Spinal cord (tissue), 10 donors: ENCODE results near the gene EIF2A. TPM values are rescaled to one million over a fixed set of nuclear protein-coding genes. Genes with fewer than 3 reads are reported as not detected.
A peak's percentile ranks its signal among the peaks of the same experiment; 100 is the strongest.
"Not testable (repeated sequence)": the region's sequence is repeated elsewhere in the genome, so short reads cannot be mapped to it uniquely, and the experiment has no call there.

ENCODE experiments used
- DNase-seq, 6 donors: peaks; one replicate each; pipeline versions ENCODE4 v3.0.0 to v3.0.0-alpha.2; 2013 to 2015; ENCODE audit warnings: low spot score in 6 of 6, low read depth in 4 of 6
- H3K27ac ChIP-seq: one replicate; pipeline ENCODE4 v1.5.1; 2013; ENCODE audit warnings: low read depth, low read length, control low read depth
- H3K27me3 ChIP-seq: one replicate; pipeline ENCODE4 v1.6.1; 2013; ENCODE audit warnings: low read length; ENCODE audit not compliant: control insufficient read depth, insufficient read depth
- H3K36me3 ChIP-seq: one replicate; pipeline ENCODE4 v1.6.1; 2013; ENCODE audit warnings: low read length; ENCODE audit not compliant: control insufficient read depth, insufficient read depth
- H3K4me1 ChIP-seq: one replicate; pipeline ENCODE4 v1.6.1; 2013; ENCODE audit warnings: low read length; ENCODE audit not compliant: control insufficient read depth, insufficient read depth
- H3K4me3 ChIP-seq: one replicate; pipeline ENCODE4 v1.5.1; 2013; ENCODE audit warnings: low read depth, low read length, control low read depth
- H3K9me3 ChIP-seq: one replicate; pipeline ENCODE4 v1.6.1; 2013; ENCODE audit warnings: low read length; ENCODE audit not compliant: control insufficient read depth, insufficient read depth
- WGBS: methylation state at CpG from one replicate; pipeline ENCODE4 v1.1.5; 2013; ENCODE audit warnings: missing lambda C conversion rate; ENCODE audit not compliant: insufficient coverage; 5-methylcytosine and 5-hydroxymethylcytosine counted together
- long read RNA-seq, 4 donors: transcript quantifications; one replicate each; lab custom pipeline, GENCODE V29; 2026
- polyA plus RNA-seq, 2 donors: library from polyadenylated mRNA; unstranded; fragments of 120-200 nt; gene quantifications; one replicate each; pipeline ENCODE4 v1.2.1, GENCODE V29; 2013; ENCODE audit not compliant: insufficient read length in 2 of 2
- total RNA-seq, 2 donors: library from RNA; depleted of rRNA in 1 of 2; stranded (reverse); fragments of 120-200 nt in 1 of 2; fragments of >200 nt in 1 of 2; gene quantifications; one replicate each; pipeline versions ENCODE4 v1.2.3 to v1.2.4, GENCODE V29; 2013 to 2014
- donor health status: healthy.

The EIF2A gene
- 100 to 1,000 TPM in 1 of 2 donors, 10 to 100 TPM in 1; 85.0 to 137 TPM for total RNA-seq
- polyA plus RNA-seq: 100 to 1,000 TPM in 1 of 2 donors, 10 to 100 TPM in 1; 93.2 to 101 TPM
- long read RNA-seq, donor 1, transcript EIF2A-203 (14 exons, 2,198 nt): major isoform, 9 of 21 reads
- long read RNA-seq, donor 1, partial matches to known transcripts: 9 of 21 reads
- long read RNA-seq, donor 1, other reads (novel, unspliced or antisense): 0 of 21 reads
- long read RNA-seq, donor 2, partial matches to known transcripts: 0 of 5 reads
- long read RNA-seq, donor 2, other reads (novel, unspliced or antisense): 0 of 5 reads
- long read RNA-seq, donor 3, partial matches to known transcripts: 7 of 11 reads
- long read RNA-seq, donor 3, other reads (novel, unspliced or antisense): 0 of 11 reads
- long read RNA-seq, donor 4, transcript EIF2A-203 (14 exons, 2,198 nt): major isoform, 9 of 64 reads
- long read RNA-seq, donor 4, transcript EIF2A-210 (6 exons, 1,010 nt): minor isoform, 6 of 64 reads
- long read RNA-seq, donor 4, partial matches to known transcripts: 47 of 64 reads
- long read RNA-seq, donor 4, other reads (novel, unspliced or antisense): 0 of 64 reads

GRCh38 chr3:150546226-150547044, at the start of gene EIF2A, which contains the start of gene SERP1:
EIF2A (plus strand) TSS chr3:150546787; CDS start chr3:150546803, 16 bp downstream.
SERP1 (minus strand) TSS chr3:150546496; CDS start chr3:150546135, 361 bp downstream.
- H3K27me3 ChIP-seq: no peaks in the 10 kb centered on the region
- peak; percentile 99 to 100 (median 100) for DNase-seq
- H3K4me1 ChIP-seq: peaks cover 3% of the 10 kb centered on the region
- H3K4me3 ChIP-seq: peak within 1 kb of the TSS; percentile 93
- peak within 1 kb of the TSS; percentile 96 for H3K27ac ChIP-seq
- 0% methylated on average over 80 of the region's 86 CpGs for WGBS
- H3K9me3 ChIP-seq: no peaks in the 10 kb centered on the region
- no peaks in the 10 kb centered on the region for H3K36me3 ChIP-seq

DNA sequence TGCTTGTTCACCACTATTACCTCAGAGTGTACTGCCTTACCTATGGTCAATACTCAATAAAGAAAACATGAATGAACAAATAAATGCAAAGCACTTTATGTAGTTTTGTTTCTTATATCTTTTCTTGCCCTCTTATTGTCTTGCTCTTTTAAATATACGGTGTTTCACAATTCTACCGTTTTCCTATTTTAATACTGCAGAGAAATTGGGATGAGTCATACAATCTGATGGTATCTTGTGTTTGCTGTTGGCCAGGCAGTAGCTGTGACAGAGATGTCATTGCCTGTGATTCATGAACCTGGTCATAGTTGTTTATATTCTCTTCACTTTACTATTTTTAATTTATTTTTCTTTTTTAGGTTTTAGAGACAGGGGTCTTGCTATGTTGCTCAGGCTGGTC, 48.6 kb upstream of the EIF2A start:
- peaks cover 7% of the 10 kb centered on the region for H3K9me3 ChIP-seq
- H3K4me1 ChIP-seq: no peaks in the 10 kb centered on the region
- no peak overlapping the region for H3K4me3 ChIP-seq
- no peak for DNase-seq
- WGBS: no CpG with 5 or more reads among the region's 2 CpGs
- no peak overlapping the region for H3K27ac ChIP-seq
- no peaks in the 10 kb centered on the region for H3K36me3 ChIP-seq
- no peaks in the 10 kb centered on the region for H3K27me3 ChIP-seq

GRCh38 chr3:150500960-150501359, 45.6 kb upstream of the EIF2A start:
- not testable (repeated sequence) for H3K36me3 ChIP-seq, DNase-seq, H3K4me3 ChIP-seq, H3K27ac ChIP-seq, H3K27me3 ChIP-seq, H3K4me1 ChIP-seq, H3K9me3 ChIP-seq
- WGBS: 90% methylated on average over 1 of the region's 1 CpG

DNA sequence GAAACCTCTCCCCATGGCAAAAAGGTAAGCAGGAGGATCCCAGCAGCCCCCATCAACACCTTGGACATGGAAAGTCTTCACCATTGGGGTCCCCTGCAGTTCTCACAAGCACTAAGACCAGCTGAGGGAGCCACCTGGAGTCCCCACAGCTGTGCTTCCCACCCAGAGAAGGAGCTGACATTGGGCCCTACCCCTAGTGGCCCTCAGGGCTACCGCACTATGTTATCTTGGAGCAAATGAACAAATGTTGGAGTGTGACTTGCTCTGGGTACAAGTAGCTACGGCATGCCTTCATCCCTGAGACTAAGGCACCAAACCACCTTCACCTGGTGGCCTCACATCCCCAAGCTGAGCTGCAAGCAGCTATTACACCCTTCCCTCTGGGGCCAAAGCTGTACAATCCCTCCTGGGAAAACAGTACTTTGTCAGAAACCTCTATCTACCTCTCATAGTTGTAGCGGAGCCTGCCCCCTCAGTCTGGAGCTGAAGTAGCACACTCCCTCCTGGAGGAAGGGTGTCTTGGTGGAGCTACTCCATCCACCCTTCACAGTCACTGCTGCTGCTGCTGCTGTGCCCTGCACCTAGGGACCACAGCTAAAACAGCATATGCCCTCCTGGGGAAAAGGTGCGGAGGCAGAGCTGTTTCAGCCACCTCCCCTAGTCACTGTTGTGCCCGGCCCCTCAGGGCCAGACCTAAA, 43.0 kb upstream of the EIF2A start:
- Histone ChIP-seq H3K4me1 (no peaks in the 10 kb centered on the region), H3K36me3 (no peaks in the 10 kb centered on the region), H3K9me3 (peaks cover 7% of the 10 kb centered on the region), H3K27ac (no peak overlapping the region), H3K27me3 (no peaks in the 10 kb centered on the region), H3K4me3 (no peak overlapping the region)
- 85% methylated on average over 4 of the region's 5 CpGs for WGBS
- no peak for DNase-seq

GRCh38 chr3:150504483-150504882, 42.1 kb upstream of the EIF2A start:
- WGBS: 79% methylated on average over 3 of the region's 3 CpGs
- DNase-seq: no peak

GRCh38 chr3:150508401-150508800, 38.2 kb upstream of the EIF2A start:
- Histone ChIP-seq H3K4me1 (no peaks in the 10 kb centered on the region), H3K4me3 (no peak overlapping the region)

More at GRCh38 chr3:150504483-150504882, 42.1 kb upstream of the EIF2A start:
- Histone ChIP-seq H3K9me3 (peaks cover 7% of the 10 kb centered on the region), H3K27ac (no peak overlapping the region), H3K4me3 (no peak overlapping the region), H3K36me3 (no peaks in the 10 kb centered on the region), H3K4me1 (no peaks in the 10 kb centered on the region), H3K27me3 (no peaks in the 10 kb centered on the region)

DNA sequence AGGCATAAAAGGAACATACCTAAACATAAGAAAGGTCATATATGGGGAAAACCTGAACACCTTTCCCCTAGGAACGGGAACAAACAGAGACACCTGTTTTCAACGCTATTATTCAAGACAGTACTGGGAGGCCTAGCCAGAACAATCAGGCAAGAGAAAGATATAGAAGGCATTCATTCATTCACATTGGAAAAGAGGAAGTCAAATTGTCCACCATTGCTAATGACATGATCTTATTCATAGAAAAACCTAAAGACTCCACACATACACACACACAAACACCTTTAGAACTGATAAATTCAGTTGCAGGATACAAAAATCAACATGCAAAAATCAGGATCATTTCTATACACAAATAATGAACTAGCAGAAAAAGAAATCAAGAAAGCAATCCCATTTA, 36.8 kb upstream of the EIF2A start:
- no peaks in the 10 kb centered on the region for H3K4me1 ChIP-seq
- 100% methylated on average over 2 of the region's 2 CpGs for WGBS
- no peak for DNase-seq
- no peak overlapping the region for H3K4me3 ChIP-seq
- H3K27ac ChIP-seq: no peak overlapping the region
- H3K9me3 ChIP-seq: no peaks in the 10 kb centered on the region
- no peaks in the 10 kb centered on the region for H3K27me3 ChIP-seq
- H3K36me3 ChIP-seq: no peaks in the 10 kb centered on the region

More at GRCh38 chr3:150508401-150508800, 38.2 kb upstream of the EIF2A start:
- Histone ChIP-seq H3K27me3 (no peaks in the 10 kb centered on the region), H3K36me3 (no peaks in the 10 kb centered on the region), H3K27ac (no peak overlapping the region), H3K9me3 (no peaks in the 10 kb centered on the region)
- no peak for DNase-seq

- WGBS: no CpG with 5 or more reads among the region's 4 CpGs
- H3K27ac ChIP-seq: no peak overlapping the region
- H3K36me3 ChIP-seq: no peaks in the 10 kb centered on the region
- no peak for DNase-seq
- H3K9me3 ChIP-seq: no peaks in the 10 kb centered on the region
- no peaks in the 10 kb centered on the region for H3K4me1 ChIP-seq
- no peaks in the 10 kb centered on the region for H3K27me3 ChIP-seq
- H3K4me3 ChIP-seq: no peak overlapping the region
These were observed 35.3 kb upstream of the EIF2A start for GRCh38 chr3:150511122-150511821.

GRCh38 chr3:150515210-150515609, 31.4 kb upstream of the EIF2A start:
- 73% methylated on average over 2 of the region's 4 CpGs for WGBS
- DNase-seq: no peak

More at GRCh38 chr3:150515210-150515609, 31.4 kb upstream of the EIF2A start:
- no peaks in the 10 kb centered on the region for H3K27me3 ChIP-seq
- no peaks in the 10 kb centered on the region for H3K9me3 ChIP-seq
- no peak overlapping the region for H3K27ac ChIP-seq
- no peak overlapping the region for H3K4me3 ChIP-seq
- H3K4me1 ChIP-seq: no peaks in the 10 kb centered on the region
- H3K36me3 ChIP-seq: no peaks in the 10 kb centered on the region
